H1 (cell line): ENCODE data around the gene SRGAP3. TPM values are rescaled to one million over a fixed set of nuclear protein-coding genes. Genes with fewer than 3 reads are reported as not detected.

Source experiments
- CTCF ChIA-PET: fragments of 300-600 bp; sonication (Branson Sonifier 250); formaldehyde crosslinking; loops from one replicate; lab custom pipeline; 2021; ENCODE audit not compliant: partially characterized antibody; lab: Charles Lee
- POLR2A ChIA-PET: fragments of 300-600 bp; sonication (Branson Sonifier 250); formaldehyde crosslinking; loops from one replicate; lab custom pipeline; 2021; ENCODE audit warnings: inconsistent platforms; ENCODE audit not compliant: partially characterized antibody; lab: Charles Lee
- DNase-seq, 2 experiments: peaks; one replicate each; pipeline versions ENCODE4 v3.0.0 to v3.0.0-alpha.2; 2010 to 2022; ENCODE audit warnings: low spot score in 2 of 2, low read depth in 1 of 2, mixed read lengths in 1 of 2
- FAIRE-seq: peaks from 2 replicates; lab custom pipeline; 2011; peaks lifted over from hg19 to GRCh38; lab: Jason Lieb, UNC
- H2AFZ ChIP-seq: 2 replicates; pipeline ENCODE4 v1.8.1; 2012; ENCODE audit warnings: low read length, inconsistent platforms
- H2AK5ac ChIP-seq: 2 replicates; pipeline ENCODE4 v1.6.1; 2013; ENCODE audit warnings: low read depth, low read length
- H2BK120ac ChIP-seq: replicated peaks from 2 replicates; pipeline ENCODE3; 2013; ENCODE audit warnings: low read depth, low read length, inconsistent platforms
- H2BK12ac ChIP-seq: 2 replicates; pipeline ENCODE4 v1.6.1; 2013; ENCODE audit warnings: low read depth, low read length
- H2BK15ac ChIP-seq: 2 replicates; pipeline ENCODE4 v1.6.1; 2013; ENCODE audit warnings: low read length
- H2BK20ac ChIP-seq: 2 replicates; pipeline ENCODE4 v1.6.1; 2013; ENCODE audit warnings: low read length
- H2BK5ac ChIP-seq: 2 replicates; pipeline ENCODE4 v1.6.1; 2013; ENCODE audit warnings: low read depth, low read length
- H3K14ac ChIP-seq: 2 replicates; pipeline ENCODE4 v1.6.1; 2013; ENCODE audit warnings: inconsistent platforms; ENCODE audit not compliant: insufficient read length
- H3K18ac ChIP-seq: 2 replicates; pipeline ENCODE4 v1.6.1; 2013; ENCODE audit warnings: low read length; ENCODE audit errors: extremely low read depth
- H3K23ac ChIP-seq: 2 replicates; pipeline ENCODE4 v1.6.1; 2013; ENCODE audit warnings: inconsistent platforms; ENCODE audit not compliant: insufficient read length
- H3K23me2 ChIP-seq: 2 replicates; pipeline ENCODE4 v1.6.1; 2013; ENCODE audit warnings: low read depth, low read length
- H3K27ac ChIP-seq: 2 replicates; pipeline ENCODE4 v1.6.1; 2011; ENCODE audit warnings: low read depth, low read length, inconsistent platforms
- H3K27me3 ChIP-seq, 4 experiments: replicated peaks in 1 of 4; 1 replicate in 1 of 4; 2 replicates in 3 of 4; pipeline versions ENCODE4 v1.6.1 to v1.8.1; 2011 to 2013; ENCODE audit warnings: low read length in 3 of 4, mild to moderate bottlenecking in 3 of 4, inconsistent platforms in 2 of 4, mixed read lengths in 2 of 4, moderate library complexity in 1 of 4; ENCODE audit not compliant: control insufficient read depth in 3 of 4, insufficient read depth in 3 of 4; ENCODE audit errors: extremely low read depth in 1 of 4
- H3K36me3 ChIP-seq, 4 experiments: 2 replicates each; pipeline versions ENCODE4 v1.6.1 to v1.8.1; 2011 to 2013; ENCODE audit warnings: mild to moderate bottlenecking in 4 of 4, low read length in 3 of 4, moderate library complexity in 2 of 4, control low read depth in 1 of 4, inconsistent platforms in 1 of 4; ENCODE audit not compliant: insufficient read depth in 4 of 4, control insufficient read depth in 2 of 4
- H3K4ac ChIP-seq: replicated peaks from 2 replicates; pipeline ENCODE3; 2013; ENCODE audit warnings: low read length, low read depth, mixed read lengths, inconsistent platforms; ENCODE audit not compliant: insufficient read length
- H3K4me1 ChIP-seq, 4 experiments: replicated peaks in 1 of 4; 1 replicate in 1 of 4; 2 replicates in 3 of 4; pipeline versions ENCODE4 v1.6.1 to v1.8.1; 2011 to 2013; ENCODE audit warnings: low read length in 3 of 4, inconsistent platforms in 2 of 4, mixed read lengths in 1 of 4; ENCODE audit not compliant: insufficient read depth in 4 of 4, control insufficient read depth in 3 of 4
- H3K4me2 ChIP-seq, 2 experiments: 2 replicates each; pipeline versions ENCODE4 v1.6.1 to v1.8.1; 2011 to 2013; ENCODE audit warnings: low read depth in 2 of 2, low read length in 2 of 2, control low read depth in 1 of 2, inconsistent platforms in 1 of 2, mild to moderate bottlenecking in 1 of 2; ENCODE audit not compliant: insufficient read depth in 1 of 2
- H3K4me3 ChIP-seq, 4 experiments: fragments of 200-600, 300-600 bp in 1 of 4; sonication (generic), shearing (Covaris generic), sonication (Bioruptor Twin) in 1 of 4; 2 replicates each; pipeline versions ENCODE4 v1.5.1 to v1.8.1; 2011 to 2016; ENCODE audit warnings: low read length in 4 of 4, low read depth in 3 of 4, control low read depth in 2 of 4, inconsistent platforms in 2 of 4, mild to moderate bottlenecking in 2 of 4, mixed read lengths in 1 of 4, moderate library complexity in 1 of 4; ENCODE audit not compliant: insufficient read depth in 2 of 4; ENCODE audit errors: extremely low read depth in 1 of 4
- H3K56ac ChIP-seq: replicated peaks from 2 replicates; pipeline ENCODE3; 2013; ENCODE audit warnings: low read depth, mild to moderate bottlenecking, mixed read lengths, low read length, inconsistent platforms; ENCODE audit not compliant: insufficient read length
- H3K79me1 ChIP-seq: 2 replicates; pipeline ENCODE4 v1.6.1; 2013; ENCODE audit warnings: low read depth, low read length, control low read depth
- H3K79me2 ChIP-seq, 2 experiments: 2 replicates each; pipeline versions ENCODE4 v1.6.1 to v1.8.1; 2012 to 2013; ENCODE audit warnings: low read length in 2 of 2, mild to moderate bottlenecking in 2 of 2, inconsistent platforms in 1 of 2; ENCODE audit not compliant: insufficient read depth in 2 of 2, control insufficient read depth in 1 of 2
- H3K9ac ChIP-seq, 4 experiments: replicated peaks in 1 of 4; 1 replicate in 1 of 4; 2 replicates in 3 of 4; pipeline versions ENCODE4 v1.6.1 to v1.8.1; 2011 to 2013; ENCODE audit warnings: low read depth in 3 of 4, low read length in 3 of 4, control low read depth in 2 of 4, mild to moderate bottlenecking in 2 of 4, moderate library complexity in 2 of 4, inconsistent platforms in 1 of 4; ENCODE audit errors: extremely low read depth in 1 of 4
- H3K9me3 ChIP-seq, 2 experiments: 2 replicates each; pipeline versions ENCODE4 v1.6.1 to v1.8.1; 2012 to 2013; ENCODE audit warnings: mild to moderate bottlenecking in 2 of 2, moderate library complexity in 2 of 2, control low read depth in 1 of 2, inconsistent platforms in 1 of 2, low read depth in 1 of 2, low read length in 1 of 2, mixed read lengths in 1 of 2; ENCODE audit not compliant: insufficient read depth in 2 of 2
- H4K20me1 ChIP-seq, 2 experiments: replicated peaks in 1 of 2; 2 replicates each; pipeline versions ENCODE3 to v1.8.1; 2011 to 2013; ENCODE audit warnings: inconsistent platforms in 2 of 2, low read length in 2 of 2, mild to moderate bottlenecking in 1 of 2; ENCODE audit not compliant: insufficient read depth in 2 of 2, control insufficient read depth in 1 of 2
- H4K5ac ChIP-seq: 2 replicates; pipeline ENCODE4 v1.6.1; 2013; ENCODE audit warnings: low read length, low read depth, mixed read lengths, inconsistent platforms; ENCODE audit not compliant: insufficient read length
- H4K8ac ChIP-seq: 2 replicates; pipeline ENCODE4 v1.8.0; 2013; ENCODE audit warnings: mild to moderate bottlenecking, moderate library complexity, low read length, inconsistent platforms; ENCODE audit not compliant: insufficient read depth; ENCODE audit errors: extremely low read depth
- H4K91ac ChIP-seq: replicated peaks from 2 replicates; pipeline ENCODE3; 2013; ENCODE audit warnings: low read length, mixed read lengths, inconsistent platforms; ENCODE audit not compliant: insufficient read length
- CHD2 ChIP-seq: IDR thresholded peaks from 2 replicates; pipeline ENCODE4 v1.6.1; 2012; ENCODE audit warnings: low read length, improper control_type of control experiment
- GABPA ChIP-seq: IDR thresholded peaks from 2 replicates; pipeline ENCODE4 v1.6.1; 2011; ENCODE audit warnings: mild to moderate bottlenecking, low read length, moderate library complexity, borderline replicate concordance; ENCODE audit not compliant: insufficient read depth
- KDM1A ChIP-seq: fragments of 200-600, 300-600 bp; sonication (generic); IDR thresholded peaks from 2 replicates; pipeline ENCODE4 v1.7.1; 2016; ENCODE audit warnings: mild to moderate bottlenecking, low read length, borderline replicate concordance
- MAFK ChIP-seq: IDR thresholded peaks from 2 replicates; pipeline ENCODE4 v1.6.1; 2012; ENCODE audit warnings: low read depth, mild to moderate bottlenecking, improper control_type of control experiment, low read length
- NANOG ChIP-seq: IDR thresholded peaks from 2 replicates; pipeline ENCODE4 v1.6.1; 2011; ENCODE audit warnings: low read length, low read depth, mild to moderate bottlenecking, inconsistent platforms; ENCODE audit not compliant: insufficient read depth, poor library complexity, severe bottlenecking
- SIRT6 ChIP-seq: IDR thresholded peaks from one replicate; pipeline ENCODE4 v1.7.1; 2012; ENCODE audit warnings: low read length, inconsistent platforms
- WGBS, 2 experiments: shearing (Covaris generic) in 1 of 2; methylation state at CpG; one replicate each; pipeline versions ENCODE4 v1.1.6 to v1.1.7; 2013 to 2015; ENCODE audit warnings: low lambda C conversion rate in 2 of 2, mixed read lengths in 2 of 2, inconsistent platforms in 1 of 2, low coverage in 1 of 2, missing lambda C conversion rate in 1 of 2; ENCODE audit not compliant: insufficient replicate concordance in 2 of 2, insufficient coverage in 1 of 2, insufficient read length in 1 of 2; ENCODE audit errors: extremely low coverage in 1 of 2, missing lambda C conversion rate in 1 of 2; 5-methylcytosine and 5-hydroxymethylcytosine counted together
- polyA plus RNA-seq, 7 experiments: library from polyadenylated mRNA; depleted of rRNA in 3 of 7; stranded (reverse) in 5 of 7; unstranded in 2 of 7; fragments of >200 nt in 5 of 7; fragments of 200-250 nt in 2 of 7; gene quantifications; 1 replicate in 5 of 7; 2 replicates in 1 of 7; 4 replicates in 1 of 7; pipeline versions ENCODE4 v1.2.1 to v1.2.3, GENCODE V29; 2011 to 2013; ENCODE audit warnings: missing spikeins in 2 of 7, mixed read lengths in 2 of 7
- total RNA-seq: library from RNA; stranded (reverse); fragmentation: NEBNext Ultra II Directional; extraction: Animal tissue kit (Norgen Biotek cat#: 25700); gene quantifications from 2 replicates; pipeline ENCODE4 v1.2.1, GENCODE V29; 2021
- TF ChIP-seq, protein P1 (sequence below): IDR thresholded peaks from 2 replicates; pipeline ENCODE4 v1.6.1; 2012; ENCODE audit warnings: inconsistent platforms

SRGAP3 gene
- total and polyA plus RNA-seq, 2 of the 8 experiments (the other 6 are each of a cell fraction or from before 2014, with no cell fraction given): 5.8 to 11.4 TPM

DNA sequence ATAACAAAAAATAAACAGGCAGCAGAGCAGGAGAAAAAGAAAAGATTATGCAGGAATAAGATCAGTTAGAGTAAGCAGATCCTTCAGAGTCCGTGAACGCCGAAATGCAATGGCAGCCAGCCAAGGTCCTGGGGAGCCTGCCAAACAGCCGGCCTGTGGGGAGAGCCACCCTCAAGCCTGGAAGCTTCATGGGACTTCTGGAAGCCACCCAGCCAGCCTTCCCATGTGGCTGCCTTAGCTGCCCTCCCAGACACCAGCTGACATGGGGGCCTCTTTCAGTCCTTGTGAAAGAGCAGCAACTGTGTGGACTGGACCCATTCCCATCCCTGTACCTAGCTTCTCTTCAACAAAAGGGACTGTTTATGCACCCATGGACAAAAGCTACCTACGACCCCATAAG lies 221.3 kb downstream of the SRGAP3 start:
- 89% methylated on average over 5 of the region's 5 CpGs; no CpG with 5 or more reads in 1 of the 2 experiments for WGBS, 2 experiments
- H4K20me1 ChIP-seq: no peaks in the 10 kb centered on the region
- H2BK15ac ChIP-seq: no peak overlapping the region
- TF ChIP-seq GABPA: no peak
- no peak for TF ChIP-seq MAFK
- TF ChIP-seq KDM1A: no peak
- TF ChIP-seq, protein P1, sequence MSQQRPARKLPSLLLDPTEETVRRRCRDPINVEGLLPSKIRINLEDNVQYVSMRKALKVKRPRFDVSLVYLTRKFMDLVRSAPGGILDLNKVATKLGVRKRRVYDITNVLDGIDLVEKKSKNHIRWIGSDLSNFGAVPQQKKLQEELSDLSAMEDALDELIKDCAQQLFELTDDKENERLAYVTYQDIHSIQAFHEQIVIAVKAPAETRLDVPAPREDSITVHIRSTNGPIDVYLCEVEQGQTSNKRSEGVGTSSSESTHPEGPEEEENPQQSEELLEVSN: no peak
- TF ChIP-seq NANOG: no peak
- no peak for TF ChIP-seq SIRT6
- TF ChIP-seq CHD2: no peak
- no peak overlapping the region for H3K14ac ChIP-seq
- no peak overlapping the region for H2BK120ac ChIP-seq
- H3K27ac ChIP-seq: no peak overlapping the region
- no peaks in the 10 kb centered on the region for H3K79me1 ChIP-seq
- no peak overlapping the region for H3K18ac ChIP-seq
- CTCF ChIA-PET: interaction anchor here (1.1 to 4.5 kb wide), 4 partner anchors 21 to 274 kb away, joined by 3 to 24 read pairs (median 8); no protein-coding TSS in a partner anchor
- no peak overlapping the region for H4K91ac ChIP-seq
- H3K4me1 ChIP-seq: no peaks in the 10 kb centered on the region
- no peaks in the 10 kb centered on the region for H3K79me2 ChIP-seq
- no peaks in the 10 kb centered on the region for H3K36me3 ChIP-seq
- H2BK12ac ChIP-seq: no peak overlapping the region
- POLR2A ChIA-PET: no interaction called here
- no peak overlapping the region for H2BK20ac ChIP-seq
- no peak overlapping the region for H4K8ac ChIP-seq
- H2AFZ ChIP-seq: no peak overlapping the region
- H3K4ac ChIP-seq: no peak overlapping the region
- no peak overlapping the region for H3K23ac ChIP-seq
- no peak overlapping the region for H2BK5ac ChIP-seq
- no peak for DNase-seq
- no peaks in the 10 kb centered on the region for H3K9me3 ChIP-seq
- H3K4me3 ChIP-seq: no peak overlapping the region
- H3K4me2 ChIP-seq: no peak overlapping the region
- no peak overlapping the region for H2AK5ac ChIP-seq
- no peak overlapping the region for H4K5ac ChIP-seq
- H3K56ac ChIP-seq: no peak overlapping the region
- H3K27me3 ChIP-seq: no peaks in the 10 kb centered on the region
- FAIRE-seq: no peak
- no peak overlapping the region for H3K9ac ChIP-seq
- no peaks in the 10 kb centered on the region for H3K23me2 ChIP-seq
